OCI-LY1 (cell line): ENCODE results near the gene ARHGEF4.

ENCODE experiments used
- H2AFZ ChIP-seq: fragments of 200-600 bp; sonication (generic), shearing (Covaris generic); 2 replicates; pipeline ENCODE4 v1.6.0; 2014; ENCODE audit warnings: antibody characterized with exemption, mild to moderate bottlenecking, low read length
- H3F3A ChIP-seq: fragments of 200-600 bp; sonication (generic), shearing (Covaris generic); 2 replicates; pipeline ENCODE4 v1.6.0; 2014; ENCODE audit warnings: mild to moderate bottlenecking, antibody characterized with exemption, low read length, moderate library complexity; ENCODE audit not compliant: insufficient read depth
- H3K27ac ChIP-seq: fragments of 200-600 bp; sonication (generic); 2 replicates; pipeline ENCODE4 v1.5.1; 2014; ENCODE audit warnings: low read length, mixed run types, mild to moderate bottlenecking, low read depth; ENCODE audit not compliant: poor library complexity, severe bottlenecking
- H3K27me3 ChIP-seq: fragments of 200-600 bp; sonication (generic); 2 replicates; pipeline ENCODE4 v1.6.0; 2014; ENCODE audit warnings: antibody characterized with exemption, mild to moderate bottlenecking, low read length, moderate library complexity; ENCODE audit not compliant: insufficient read depth
- H3K36me3 ChIP-seq: fragments of 200-600 bp; sonication (generic); 2 replicates; pipeline ENCODE4 v1.6.1; 2014; ENCODE audit warnings: mild to moderate bottlenecking, antibody characterized with exemption, low read length, moderate library complexity, mixed read lengths; ENCODE audit not compliant: insufficient read depth
- H3K4me1 ChIP-seq: fragments of 200-600 bp; sonication (generic); 2 replicates; pipeline ENCODE4 v1.5.1; 2014; ENCODE audit warnings: mild to moderate bottlenecking, low read length, moderate library complexity; ENCODE audit not compliant: insufficient read depth, severe bottlenecking
- H3K4me2 ChIP-seq: fragments of 200-600 bp; sonication (generic), shearing (Covaris generic); 2 replicates; pipeline ENCODE4 v1.6.1; 2014; ENCODE audit warnings: low read length
- H3K4me3 ChIP-seq: fragments of 200-600 bp; sonication (generic); 2 replicates; pipeline ENCODE4 v1.5.1; 2014; ENCODE audit warnings: low read length, low read depth, mild to moderate bottlenecking, mixed read lengths; ENCODE audit not compliant: poor library complexity, severe bottlenecking
- H3K79me2 ChIP-seq: fragments of 200-600 bp; shearing (Covaris generic); 2 replicates; pipeline ENCODE4 v1.6.1; 2016; ENCODE audit warnings: mixed run types, low read length, mixed read lengths; ENCODE audit not compliant: insufficient read depth
- H3K9ac ChIP-seq: fragments of 200-600 bp; sonication (generic), shearing (Covaris generic); 2 replicates; pipeline ENCODE4 v1.6.1; 2014; ENCODE audit warnings: mild to moderate bottlenecking, low read length, mixed read lengths
- H3K9me2 ChIP-seq: fragments of 200-600 bp; sonication (generic), shearing (Covaris generic); 2 replicates; pipeline ENCODE4 v1.6.1; 2014; ENCODE audit warnings: low read depth, mild to moderate bottlenecking, low read length, mixed read lengths
- H3K9me3 ChIP-seq: fragments of 200-600 bp; shearing (Covaris generic); 2 replicates; pipeline ENCODE4 v1.6.1; 2014; ENCODE audit warnings: low read length, mixed read lengths
- H4K20me1 ChIP-seq: fragments of 200-600 bp; sonication (generic), shearing (Covaris generic); 2 replicates; pipeline ENCODE4 v1.6.0; 2016; ENCODE audit warnings: mild to moderate bottlenecking, low read length; ENCODE audit not compliant: insufficient read depth
- CTCF ChIP-seq: fragments of 200-600 bp; sonication (generic), shearing (Covaris generic); IDR thresholded peaks from 2 replicates; pipeline ENCODE4 v1.5.1; 2017; ENCODE audit warnings: mild to moderate bottlenecking, antibody characterized with exemption, low read length, moderate library complexity, mixed read lengths
- EZH2 ChIP-seq: fragments of 200-600 bp; sonication (generic), shearing (Covaris generic); IDR thresholded peaks from 2 replicates; pipeline ENCODE4 v1.8.0; 2017; ENCODE audit warnings: borderline replicate concordance, mixed run types, mild to moderate bottlenecking, antibody characterized with exemption, low read length, moderate library complexity, mixed read lengths

The ARHGEF4 gene

GRCh38 chr2:131040661-131041401, 204.1 kb downstream of the ARHGEF4 start:
- Histone ChIP-seq H3K4me3 (no peak overlapping the region), H3K9me2 (no peaks in the 10 kb centered on the region), H3K36me3 (no peaks in the 10 kb centered on the region), H4K20me1 (no peaks in the 10 kb centered on the region), H3K9me3 (no peaks in the 10 kb centered on the region), H3K4me1 (no peaks in the 10 kb centered on the region), H3K27ac (no peak overlapping the region), H3K9ac (no peak overlapping the region), H3K27me3 (no peaks in the 10 kb centered on the region), H2AFZ (no peak overlapping the region), H3K4me2 (no peak overlapping the region), H3K79me2 (no peaks in the 10 kb centered on the region), H3F3A (no peaks in the 10 kb centered on the region)
- TF ChIP-seq EZH2 (no peak), CTCF (no peak)

DNA sequence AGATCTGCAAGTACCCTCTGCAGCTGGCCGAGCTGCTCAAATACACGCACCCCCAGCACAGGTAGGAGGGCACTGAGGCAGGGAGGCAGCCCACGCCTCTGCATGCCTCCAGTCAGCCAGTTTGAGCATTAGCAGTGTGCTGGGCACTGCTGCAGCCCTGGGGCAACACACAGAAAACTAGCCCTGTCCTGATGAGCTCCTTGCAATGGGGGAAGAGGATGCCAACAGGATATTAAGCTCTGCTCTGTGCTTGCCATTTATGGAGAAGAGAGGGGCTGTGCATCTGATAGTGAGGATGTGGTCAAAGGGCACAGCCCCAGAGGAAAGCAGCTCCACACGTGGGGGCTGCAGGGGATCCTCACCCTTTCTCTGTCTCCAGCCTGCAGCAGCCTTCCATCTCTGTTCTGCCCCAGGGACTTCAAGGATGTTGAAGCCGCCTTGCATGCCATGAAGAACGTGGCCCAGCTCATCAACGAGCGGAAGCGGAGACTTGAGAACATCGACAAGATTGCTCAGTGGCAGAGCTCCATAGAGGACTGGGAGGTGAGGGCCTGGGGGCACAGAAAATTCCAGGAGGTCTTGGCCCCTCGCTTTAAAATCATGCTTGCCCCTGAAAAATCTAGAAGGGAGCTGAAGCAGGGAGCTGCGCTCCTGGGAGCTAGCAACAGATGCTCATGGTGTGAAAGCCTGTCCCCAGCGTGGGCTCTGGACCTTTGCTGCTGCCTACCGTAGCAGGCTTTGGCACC, 204.9 kb downstream of the ARHGEF4 start:
- Histone ChIP-seq H2AFZ (no peak overlapping the region), H3K27me3 (no peaks in the 10 kb centered on the region), H3K9ac (no peak overlapping the region), H3K9me2 (no peaks in the 10 kb centered on the region), H3K4me1 (no peaks in the 10 kb centered on the region), H3F3A (no peaks in the 10 kb centered on the region), H3K9me3 (no peaks in the 10 kb centered on the region), H3K36me3 (no peaks in the 10 kb centered on the region), H3K79me2 (no peaks in the 10 kb centered on the region), H3K27ac (no peak overlapping the region), H3K4me2 (no peak overlapping the region), H3K4me3 (no peak overlapping the region), H4K20me1 (no peaks in the 10 kb centered on the region)
- TF ChIP-seq EZH2 (no peak), CTCF (no peak)

- H3K27ac ChIP-seq: no peak overlapping the region
- H3K36me3 ChIP-seq: peaks cover 6% of the 10 kb centered on the region; the same call in 1 of the 2 replicates
- H3F3A ChIP-seq: no peaks in the 10 kb centered on the region
- H3K9me2 ChIP-seq: no peaks in the 10 kb centered on the region
- no peak for TF ChIP-seq EZH2
- no peak for TF ChIP-seq CTCF
- no peak overlapping the region for H3K4me3 ChIP-seq
- no peaks in the 10 kb centered on the region for H3K9me3 ChIP-seq
- H2AFZ ChIP-seq: no peak overlapping the region
- H3K4me2 ChIP-seq: no peak overlapping the region
- no peaks in the 10 kb centered on the region for H4K20me1 ChIP-seq
- H3K4me1 ChIP-seq: no peaks in the 10 kb centered on the region
- no peaks in the 10 kb centered on the region for H3K27me3 ChIP-seq
- no peak overlapping the region for H3K9ac ChIP-seq
- H3K79me2 ChIP-seq: no peaks in the 10 kb centered on the region
Measured at GRCh38 chr2:131042148-131042775, 205.5 kb downstream of the ARHGEF4 start.
